Heart right ventricle (tissue), 16 donors: ENCODE data around the gene COL23A1. TPM values are rescaled to one million over a fixed set of nuclear protein-coding genes. Genes with fewer than 3 reads are reported as not detected.
A peak's percentile ranks its signal among the peaks of the same experiment; 100 is the strongest.

Source experiments
- ATAC-seq, 8 donors: fragments of 200-7000 bp; cut with Tn5 transposase; one replicate each; pipeline ENCODE4 v1.9.1; 2020; ENCODE audit warnings: mild to moderate bottlenecking in 8 of 8, moderate library complexity in 8 of 8, moderate number of reproducible peaks in 1 of 8
- DNase-seq, 2 donors: peaks; one replicate each; pipeline ENCODE4 v3.0.0-alpha.2; 2020
- H3K27ac ChIP-seq, 10 donors: fragments of 200-600 bp; sonication (generic) in 2 of 10; one replicate each; pipeline versions ENCODE4 v1.5.0 to v1.8.0; 2020 to 2022; ENCODE audit warnings: mild to moderate bottlenecking in 3 of 10
- H3K27me3 ChIP-seq, 7 donors: fragments of 200-600 bp; one replicate each; pipeline ENCODE4 v1.8.0; 2021 to 2022; ENCODE audit warnings: mild to moderate bottlenecking in 2 of 7
- H3K36me3 ChIP-seq, 9 donors: fragments of 200-600 bp; sonication (generic) in 1 of 9; one replicate each; pipeline versions ENCODE4 v1.5.0 to v1.8.0; 2020 to 2022; ENCODE audit warnings: mild to moderate bottlenecking in 2 of 9
- H3K4me1 ChIP-seq, 9 donors: fragments of 200-600 bp; sonication (generic) in 1 of 9; one replicate each; pipeline versions ENCODE4 v1.5.0 to v1.8.0; 2020 to 2022; ENCODE audit warnings: mild to moderate bottlenecking in 4 of 9
- H3K4me3 ChIP-seq, 10 donors: fragments of 200-600 bp; sonication (generic) in 2 of 10; one replicate each; pipeline versions ENCODE4 v1.5.0 to v1.8.0; 2020 to 2022; ENCODE audit warnings: mild to moderate bottlenecking in 7 of 10, moderate library complexity in 2 of 10
- H3K9me3 ChIP-seq, 11 donors: fragments of 200-600 bp in 10 of 11; sonication (generic) in 2 of 11; one replicate each; pipeline versions ENCODE4 v1.5.0 to v1.8.0; 2013 to 2022; ENCODE audit warnings: mild to moderate bottlenecking in 2 of 11, control low read depth in 1 of 11, moderate library complexity in 1 of 11
- WGBS, 2 donors: extraction: QIAGEN DNeasy Blood & Tissue Kit; methylation state at CpG; one replicate each; pipeline ENCODE4 v1.1.7; 2013; ENCODE audit warnings: inconsistent platforms in 1 of 2; 5-methylcytosine and 5-hydroxymethylcytosine counted together
- intact Hi-C, 10 donors: fragments of 100-400 bp; cut with DNase I; formaldehyde crosslinking; loops; one replicate each; pipeline versions ENCODE4 v1.11.1 to v1.14.2; 2022
- polyA plus RNA-seq, 2 donors: library from polyadenylated mRNA; stranded (reverse); fragments of 200-250 nt; gene quantifications; one replicate each; pipeline ENCODE4 v1.2.3, GENCODE V29; 2013
- total RNA-seq, 10 donors: library from RNA; stranded (reverse); fragmentation: NEBNext Ultra II Directional in 3 of 10; extraction: Animal tissue kit (Norgen Biotek cat#: 25700) in 3 of 10; gene quantifications; one replicate each; pipeline versions ENCODE4 v1.2.1 to v1.2.4, GENCODE V29; 2021 to 2023
- TF ChIP-seq, protein P1 (sequence below), 9 donors: fragments of 200-600 bp; sonication (generic) in 2 of 9; IDR thresholded peaks; one replicate each; pipeline versions ENCODE4 v1.5.0 to v1.8.0; 2021 to 2022; ENCODE audit warnings: antibody characterized with exemption in 9 of 9, mild to moderate bottlenecking in 5 of 9, moderate library complexity in 1 of 9
- donor health status: Arrhythmogenic right ventricular cardiomyopathy.
- donor health status: ischemic (EF 13 %, LVEDD 7.1; RV severe dilation, severe dysfunction).
- donor health status: healthy with polysubstance abuse.
- donor health status: DM: no; HTN: yes; CAD: no.
- donor health status: DM: no; HTN: no; CAD: no.
- donor health status: ischemic (EF 25% LVEDD 6.9; RV normal size, moderate dysfunction).
- donor health status: ischemic (EF 25% LVEDD 5.7; RV mildly dilated, moderate dysfunction).
- donor health status: healthy.
- donor health status: DM: yes; HTN: yes; CAD: no.
- donor health status: Ischemic cardiomyopathy.
- donor health status: ischemic (EF 35%, LVEDD 5.7; RV mildly dilated, moderate dysfunction).
- donor health status: nonischemic (EF 11% LVEDD 7.7; RV severe dilation, severe dysfunction).
- donor health status: DM: yes; HTN: yes; CAD: no.
- donor health status: PGD.
- donor health status: ischemic (EF 29% LVEDD 5.4; RV normal size, mild dysfunction).
- donor health status: nonischemic (EF 23%, LVEDD 6.1; RV moderate dilation, normal function).

Gene COL23A1
- total and polyA plus RNA-seq, 12 donors, result 8.9 to 29.0 (median 16.2) TPM

DNA sequence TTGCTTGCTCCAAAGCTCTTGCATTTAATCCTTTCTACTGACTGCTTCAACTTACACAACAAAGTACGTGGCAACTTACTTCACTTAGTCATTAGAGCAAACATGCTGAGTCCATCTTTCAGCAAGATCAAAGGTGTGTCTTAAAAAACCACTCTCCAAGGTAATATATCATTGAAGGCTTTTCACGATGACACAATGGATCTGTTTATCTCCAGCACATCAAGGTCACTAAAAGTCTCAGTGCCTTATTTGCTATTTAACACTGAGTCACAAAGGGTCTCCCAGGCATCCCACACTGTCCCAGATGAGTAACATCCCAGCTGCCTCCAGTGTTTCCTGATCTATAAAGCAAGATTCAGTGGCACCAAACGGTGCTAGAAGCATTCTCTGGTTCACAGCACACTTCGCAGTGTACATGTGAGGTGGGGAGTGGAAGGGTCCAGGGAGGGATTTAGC lies 40.3 kb upstream of the COL23A1 start:
- intact Hi-C loops, result loop anchor here in 2 of 10 donors (10.0 kb wide), 2 partner anchors 94 to 384 kb away; no protein-coding TSS in a partner anchor

DNA sequence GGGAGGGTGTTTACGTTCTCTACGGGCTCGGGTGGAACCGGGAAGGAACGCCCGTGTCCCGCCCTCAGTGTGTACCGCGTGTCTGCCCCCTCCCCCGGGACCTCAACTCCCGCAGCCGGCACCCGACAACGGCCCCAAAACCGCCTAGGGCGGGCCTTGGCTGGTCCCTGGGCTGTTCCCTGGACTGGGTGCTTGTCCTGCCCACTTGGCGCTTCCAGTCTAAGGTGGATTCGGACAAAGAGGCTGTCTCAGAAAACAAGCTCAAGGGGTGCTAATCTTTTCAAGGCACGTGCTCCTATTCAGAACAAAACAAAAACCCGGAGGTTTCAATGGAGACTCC lies 37.0 kb upstream of the COL23A1 start:
- Histone ChIP-seq H3K27ac (peak overlapping the region in 9 of 10 donors; percentile 94 to 99 (median 95)), H3K27me3 (no peaks in the 10 kb centered on the region), H3K4me1 (peaks cover 9 to 36% (median 33%) of the 10 kb centered on the region in 9 donors), H3K4me3 (peak overlapping the region; percentile 75 to 98 (median 92)), H3K36me3 (peaks cover 0 to 12% (median 9%) of the 10 kb centered on the region in 9 donors), H3K9me3 (no peaks in the 10 kb centered on the region)
- ATAC-seq (no peak), DNase-seq (no peak)
- 4% methylated on average over 14 to 20 of the region's 20 CpGs for WGBS, 2 donors
- intact Hi-C loops, result loop anchor here in 4 of 10 donors (1.0 to 10.0 kb wide), 4 partner anchors 103 to 108 kb away; partner anchors contain the start of gene ZNF354A (in 4 of the 4)
- TF ChIP-seq, protein P1, sequence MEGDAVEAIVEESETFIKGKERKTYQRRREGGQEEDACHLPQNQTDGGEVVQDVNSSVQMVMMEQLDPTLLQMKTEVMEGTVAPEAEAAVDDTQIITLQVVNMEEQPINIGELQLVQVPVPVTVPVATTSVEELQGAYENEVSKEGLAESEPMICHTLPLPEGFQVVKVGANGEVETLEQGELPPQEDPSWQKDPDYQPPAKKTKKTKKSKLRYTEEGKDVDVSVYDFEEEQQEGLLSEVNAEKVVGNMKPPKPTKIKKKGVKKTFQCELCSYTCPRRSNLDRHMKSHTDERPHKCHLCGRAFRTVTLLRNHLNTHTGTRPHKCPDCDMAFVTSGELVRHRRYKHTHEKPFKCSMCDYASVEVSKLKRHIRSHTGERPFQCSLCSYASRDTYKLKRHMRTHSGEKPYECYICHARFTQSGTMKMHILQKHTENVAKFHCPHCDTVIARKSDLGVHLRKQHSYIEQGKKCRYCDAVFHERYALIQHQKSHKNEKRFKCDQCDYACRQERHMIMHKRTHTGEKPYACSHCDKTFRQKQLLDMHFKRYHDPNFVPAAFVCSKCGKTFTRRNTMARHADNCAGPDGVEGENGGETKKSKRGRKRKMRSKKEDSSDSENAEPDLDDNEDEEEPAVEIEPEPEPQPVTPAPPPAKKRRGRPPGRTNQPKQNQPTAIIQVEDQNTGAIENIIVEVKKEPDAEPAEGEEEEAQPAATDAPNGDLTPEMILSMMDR (IDR thresholded peaks at IDR 0.05), result no peak

More for the DNA sequence above, 40.3 kb upstream of the COL23A1 start:
- Histone ChIP-seq H3K27ac (no peak overlapping the region), H3K9me3 (no peaks in the 10 kb centered on the region), H3K36me3 (no peaks in the 10 kb centered on the region), H3K4me1 (peaks cover 0 to 3% (median under 1%) of the 10 kb centered on the region in 9 donors), H3K4me3 (no peak overlapping the region), H3K27me3 (no peaks in the 10 kb centered on the region)
- no peak for ATAC-seq
- WGBS, 2 donors, result 63 to 71% methylated on average over 4 of the region's 4 CpGs
- no peak for DNase-seq
- TF ChIP-seq, protein P1 (IDR thresholded peaks at IDR 0.05), result no peak

DNA sequence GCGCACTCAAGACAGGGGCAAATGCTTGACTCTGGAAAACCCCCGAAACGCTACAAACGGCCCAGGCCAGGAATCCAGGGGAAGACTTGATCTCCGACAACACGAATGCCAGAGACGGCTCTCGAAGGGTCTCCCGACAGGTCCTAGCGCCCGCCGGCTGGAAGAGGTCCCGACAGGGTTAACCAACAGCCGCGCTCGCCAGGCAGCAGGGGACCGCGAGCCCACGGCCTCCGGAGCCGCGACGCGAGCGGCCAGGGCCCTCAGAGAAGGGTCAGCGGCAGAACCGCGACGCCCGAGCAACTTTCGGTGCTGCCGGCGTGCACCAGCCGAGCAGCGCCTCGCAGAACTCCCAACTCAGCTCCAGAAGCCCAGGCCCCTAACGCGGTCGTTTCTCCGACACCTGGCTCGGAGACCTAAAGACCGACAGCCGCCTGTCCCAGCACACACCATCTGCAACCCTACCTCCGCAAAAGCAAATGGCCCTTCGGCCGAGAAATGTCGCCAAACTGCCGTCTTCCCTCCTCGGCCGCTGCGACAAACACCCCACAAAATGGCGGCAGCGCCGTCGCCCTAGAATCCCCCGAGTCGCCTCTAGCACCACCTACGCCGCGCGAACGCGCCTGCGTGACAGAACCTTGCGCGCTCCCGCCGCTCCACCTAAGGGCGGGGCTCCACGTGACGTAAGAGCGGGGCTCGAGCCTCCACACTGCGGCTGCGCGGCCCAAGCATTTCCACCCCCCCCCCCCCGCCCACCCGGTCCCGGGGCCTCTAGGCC lies 36.5 kb upstream of the COL23A1 start, which contains the start of gene CLK4:
Gene CLK4 (minus strand): TSS at position 567 of the 775 bp plus-strand sequence. CDS start 3,634 bp downstream, outside the sequence.
- TF ChIP-seq, protein P1 (IDR thresholded peaks at IDR 0.05), result no peak
- Histone ChIP-seq H3K9me3 (no peaks in the 10 kb centered on the region), H3K4me3 (peak within 1 kb of the TSS; percentile 75 to 98 (median 92)), H3K36me3 (peaks cover 0 to 18% (median 14%) of the 10 kb centered on the region in 9 donors), H3K27ac (peak within 1 kb of the TSS; percentile 94 to 99 (median 95)), H3K27me3 (no peaks in the 10 kb centered on the region), H3K4me1 (peaks cover 9 to 40% (median 36%) of the 10 kb centered on the region in 9 donors)
- ATAC-seq (peak; percentile 97 to 99 (median 98)), DNase-seq (peak; percentile 96 to 98)
- WGBS, 2 donors, result 0% methylated on average over 76 to 77 of the region's 79 CpGs
- intact Hi-C loops, result loop anchor here in 4 of 10 donors (1.0 to 10.0 kb wide), 4 partner anchors 104 to 108 kb away; partner anchors contain the start of gene ZNF354A (in 4 of the 4)

DNA sequence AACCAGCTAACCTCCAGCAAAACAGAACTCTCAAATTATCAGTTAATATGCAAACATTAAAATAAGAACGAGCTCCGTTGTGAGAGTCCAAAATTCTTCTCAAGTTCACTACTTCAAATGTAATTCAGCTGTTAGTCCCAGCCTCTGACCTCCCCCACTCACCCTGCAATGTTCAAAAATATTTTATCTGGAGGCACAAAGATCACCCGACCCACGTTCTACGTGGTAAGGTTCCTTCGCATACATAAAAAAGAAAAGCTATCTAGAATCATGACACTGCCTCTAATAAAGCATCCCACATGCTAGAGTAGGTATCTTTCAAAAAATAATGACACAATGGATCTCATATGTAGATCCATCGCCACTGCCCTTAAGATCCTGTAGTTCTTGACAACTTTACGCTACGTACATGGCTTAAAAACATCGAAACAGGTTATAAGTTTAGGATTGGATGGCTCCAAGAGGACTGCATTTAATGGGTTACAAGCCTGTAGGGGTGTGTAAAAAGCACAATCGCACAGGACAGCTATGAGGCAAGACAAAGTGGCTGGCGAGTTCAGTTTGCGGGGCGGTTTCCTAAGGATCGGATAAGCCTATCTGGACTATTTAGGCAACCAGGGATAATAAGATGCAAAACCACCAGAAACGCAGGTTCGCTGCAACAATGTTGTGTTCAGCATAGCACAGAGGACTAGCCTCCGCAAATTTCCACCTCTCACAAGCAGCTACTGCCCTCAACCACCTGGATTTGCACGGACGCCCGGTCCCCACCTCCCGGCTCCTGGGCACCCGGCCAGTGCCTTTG lies 35.7 kb upstream of the COL23A1 start:
- TF ChIP-seq, protein P1 (IDR thresholded peaks at IDR 0.05), result no peak
- H3K4me1 ChIP-seq, result peaks cover 9 to 48% (median 39%) of the 10 kb centered on the region in 9 donors

More for the DNA sequence above, 35.7 kb upstream of the COL23A1 start:
- ATAC-seq (peak; percentile 3 to 56 (median 28)), DNase-seq (no peak)
- Histone ChIP-seq H3K27me3 (no peaks in the 10 kb centered on the region), H3K27ac (peak overlapping the region; percentile 94 to 99 (median 95)), H3K4me3 (peak overlapping the region; percentile 75 to 98 (median 92)), H3K9me3 (no peaks in the 10 kb centered on the region), H3K36me3 (peaks cover 0 to 26% (median 14%) of the 10 kb centered on the region in 9 donors)
- intact Hi-C loops, result loop anchor here in 3 of 10 donors (2.0 to 10.0 kb wide), 3 partner anchors 105 to 109 kb away; partner anchors contain the start of gene ZNF354A (in 3 of the 3)
- WGBS, 2 donors, result 0 to 1% methylated on average over 23 of the region's 23 CpGs
